Measurements from ENCODE around the gene BMPR1A.

DNA sequence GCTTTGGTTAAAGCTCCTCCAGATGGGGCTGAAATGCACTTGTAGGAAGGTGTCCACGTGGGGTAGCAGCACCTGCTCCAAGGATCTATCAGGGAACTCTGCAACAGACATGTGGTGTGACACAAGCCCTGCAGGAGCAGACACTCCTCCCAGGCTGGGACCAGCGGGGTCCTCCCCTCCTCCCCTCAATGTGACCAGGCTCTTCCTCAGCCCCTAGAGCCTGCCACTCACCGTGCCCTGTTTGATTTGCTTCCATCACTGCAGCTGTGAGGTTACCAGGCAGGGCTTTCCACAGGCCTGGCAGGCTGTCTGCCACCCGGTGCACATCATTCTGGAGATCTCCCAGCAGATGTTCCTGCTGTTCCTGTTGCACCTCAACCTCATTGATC is 187.6 kb downstream of the BMPR1A start:
- no peak for TF ChIP-seq TAF1 (IDR thresholded peaks at IDR 0.05; ENCODE audit: borderline replicate concordance, insufficient read depth, low read length)
- TF ChIP-seq POLR2AphosphoS5 (IDR thresholded peaks at IDR 0.05; ENCODE audit: low read depth, low read length) = no peak
- TF ChIP-seq REST (IDR thresholded peaks at IDR 0.05; ENCODE audit: insufficient read depth in 1 of 2, low read depth in 2 of 2, low read length in 2 of 2) = no peak
- no peak for TF ChIP-seq SIN3A (IDR thresholded peaks at IDR 0.05; ENCODE audit: borderline replicate concordance, insufficient read depth, low read length)
- no peak for TF ChIP-seq FOXP2 (optimal IDR thresholded peaks at IDR 0.05; ENCODE audit: borderline replicate concordance, extremely low read depth, extremely low read length, insufficient read depth)
